ENCODE results near the gene TOLLIP.
"Not testable (repeated sequence)": the region's sequence is repeated elsewhere in the genome, so short reads cannot be mapped to it uniquely, and the experiment has no call there.

The TOLLIP gene

DNA sequence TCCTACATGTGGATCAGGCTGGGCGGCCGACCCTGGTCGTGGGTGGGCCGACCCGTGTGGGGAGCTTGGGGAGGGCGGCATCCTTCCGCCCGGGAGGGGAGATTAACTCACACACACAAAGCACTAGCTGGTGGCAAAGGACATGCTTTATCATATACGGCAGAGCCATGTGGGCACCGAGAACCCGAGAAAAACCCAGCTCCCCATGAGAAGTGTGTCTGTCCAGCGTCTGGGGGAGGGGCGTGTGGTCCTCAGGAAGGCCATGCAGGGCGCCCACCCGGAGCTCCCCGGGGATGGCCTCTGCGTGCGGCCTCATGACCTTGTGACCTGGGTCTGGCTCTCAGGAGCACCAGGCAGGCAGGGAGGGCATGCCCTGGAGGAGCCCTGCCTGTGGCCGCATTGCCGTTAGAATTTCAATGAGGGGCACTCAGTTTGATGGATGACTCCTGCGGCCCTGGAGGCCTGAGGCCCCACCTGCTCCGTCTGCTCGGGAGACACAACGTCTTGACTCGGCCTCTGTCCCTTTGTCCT is 39.4 kb upstream of the TOLLIP start:
- DNase-seq = no peak
- no peaks in the 10 kb centered on the region for H3K9me3 Mint-ChIP-seq
- ATAC-seq (replicated peaks) = no peak
- H3K36me3 Mint-ChIP-seq (ENCODE audit: insufficient read depth) = no peaks in the 10 kb centered on the region
- peaks cover 0 to 11% of the 10 kb centered on the region in 2 donors for H3K27me3 Mint-ChIP-seq
- no peaks in the 10 kb centered on the region for H3K4me1 Mint-ChIP-seq (ENCODE audit: low read depth in 2 of 2)
- peak overlapping the region in 1 of 2 donors; percentile 49 for H3K27ac Mint-ChIP-seq
- no peak overlapping the region for H3K4me3 Mint-ChIP-seq

DNA sequence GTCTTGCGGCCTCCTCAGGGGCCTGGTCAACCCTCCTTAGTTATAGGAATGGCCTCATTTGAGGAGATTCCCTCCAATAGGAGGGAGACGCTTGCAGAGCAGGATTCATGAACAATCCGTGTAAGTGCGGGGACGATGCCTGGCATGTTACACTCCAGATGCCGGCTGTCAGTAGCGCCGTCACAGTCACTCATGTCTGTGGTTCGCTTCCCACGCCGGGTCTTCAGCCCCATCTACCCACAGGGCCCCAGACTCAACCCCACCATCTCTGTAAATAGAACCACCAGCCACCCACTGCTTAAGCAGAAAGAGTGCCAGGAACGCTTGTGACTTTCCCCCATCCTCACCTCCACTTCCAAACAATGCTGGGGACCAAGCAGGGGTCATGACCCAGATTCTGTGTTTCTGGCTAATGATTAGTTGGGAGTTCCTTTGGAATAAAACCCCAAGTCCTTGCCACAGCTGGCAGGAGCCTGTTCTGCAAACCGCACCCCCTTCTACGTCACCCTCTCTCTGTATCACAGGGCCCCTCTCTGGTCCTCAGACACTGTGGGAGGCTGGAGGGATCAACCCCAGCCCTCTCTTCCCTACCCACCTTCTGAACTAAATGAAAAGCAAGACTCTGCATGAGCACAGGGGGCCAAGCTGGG is 38.8 kb upstream of the TOLLIP start:
- no peak overlapping the region for H3K4me3 Mint-ChIP-seq
- peaks cover 0 to 5% of the 10 kb centered on the region in 2 donors for H3K27me3 Mint-ChIP-seq
- H3K36me3 Mint-ChIP-seq (ENCODE audit: insufficient read depth) = no peaks in the 10 kb centered on the region
- no peaks in the 10 kb centered on the region for H3K4me1 Mint-ChIP-seq (ENCODE audit: low read depth in 2 of 2)
- DNase-seq (no peak), ATAC-seq (replicated peaks) (no peak)
- no peaks in the 10 kb centered on the region for H3K9me3 Mint-ChIP-seq
- H3K27ac Mint-ChIP-seq = peak overlapping the region in 1 of 2 donors; percentile 49

DNA sequence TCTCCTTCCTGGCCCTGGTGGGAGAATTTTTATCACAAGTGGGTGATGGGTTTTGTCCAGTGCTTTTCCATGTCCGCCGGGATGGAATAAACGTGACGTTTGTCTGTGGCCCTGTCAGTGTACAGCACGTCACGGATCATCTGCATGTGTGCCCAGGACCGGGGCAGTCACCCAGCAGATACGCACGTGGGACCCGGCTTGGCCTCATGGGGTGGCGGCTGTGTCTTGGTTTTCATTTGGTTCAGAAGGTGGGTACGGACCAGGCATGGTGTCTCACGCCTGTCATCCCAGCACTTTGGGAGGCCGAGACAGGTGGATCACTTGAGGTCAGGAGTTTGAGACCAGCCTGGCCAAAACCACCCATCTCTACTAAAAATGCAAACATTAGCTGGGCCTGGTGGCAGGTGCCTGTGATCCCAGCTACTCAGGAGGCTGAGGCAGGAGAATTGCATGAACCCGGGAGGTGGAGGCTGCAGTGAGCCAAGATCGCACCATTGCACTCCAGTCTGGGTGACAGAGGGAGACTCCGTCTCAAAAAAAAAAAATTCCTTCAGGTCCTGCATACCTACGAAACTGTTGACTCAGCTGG is 38.1 kb upstream of the TOLLIP start:
- DNase-seq; H3K4me3 Mint-ChIP-seq; H3K9me3 Mint-ChIP-seq; ATAC-seq (replicated peaks); H3K27me3 Mint-ChIP-seq; H3K4me1 Mint-ChIP-seq (ENCODE audit: low read depth in 2 of 2); H3K36me3 Mint-ChIP-seq (ENCODE audit: insufficient read depth); H3K27ac Mint-ChIP-seq: not testable (repeated sequence)

DNA sequence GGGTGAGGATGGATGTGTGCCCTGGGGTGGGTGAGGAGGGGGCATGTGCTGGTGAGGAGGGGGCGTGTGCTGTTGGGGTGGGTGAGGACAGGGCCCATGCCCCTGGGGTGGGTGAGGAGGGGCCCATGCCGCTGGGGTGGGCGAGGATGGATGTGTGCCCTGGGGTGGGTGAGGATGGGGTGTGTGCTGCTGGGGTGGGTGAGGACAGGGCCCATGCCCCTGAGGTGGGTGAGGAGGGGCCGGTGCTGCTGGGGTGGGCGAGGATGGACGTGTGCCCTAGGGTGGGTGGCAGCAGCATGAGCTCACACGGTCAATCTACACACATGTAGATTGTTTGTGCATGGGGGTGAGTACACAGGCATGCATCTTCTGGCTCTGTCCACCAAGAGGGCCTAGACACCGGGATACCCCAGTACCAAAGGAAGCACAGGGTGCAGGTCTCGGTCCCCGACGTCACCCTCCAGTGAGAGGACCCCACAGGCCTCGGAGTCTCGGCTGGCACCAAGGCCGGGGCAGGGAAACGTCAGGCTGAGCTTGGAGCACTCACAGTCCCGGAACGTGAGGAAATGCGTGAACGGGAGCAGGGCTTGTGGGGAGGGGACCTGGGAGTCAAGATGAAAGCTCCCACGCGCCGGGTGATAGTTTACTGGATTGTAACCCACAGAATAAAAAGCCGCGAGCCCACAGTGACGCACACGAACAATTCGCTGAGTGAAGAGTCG is 37.4 kb upstream of the TOLLIP start:
- no peaks in the 10 kb centered on the region for H3K4me1 Mint-ChIP-seq (ENCODE audit: low read depth in 2 of 2)
- H3K27ac Mint-ChIP-seq = no peak overlapping the region
- no peak for DNase-seq
- no peaks in the 10 kb centered on the region for H3K9me3 Mint-ChIP-seq
- ATAC-seq (replicated peaks) = no peak
- H3K36me3 Mint-ChIP-seq (ENCODE audit: insufficient read depth) = no peaks in the 10 kb centered on the region
- H3K27me3 Mint-ChIP-seq = no peaks in the 10 kb centered on the region
- no peak overlapping the region for H3K4me3 Mint-ChIP-seq

DNA sequence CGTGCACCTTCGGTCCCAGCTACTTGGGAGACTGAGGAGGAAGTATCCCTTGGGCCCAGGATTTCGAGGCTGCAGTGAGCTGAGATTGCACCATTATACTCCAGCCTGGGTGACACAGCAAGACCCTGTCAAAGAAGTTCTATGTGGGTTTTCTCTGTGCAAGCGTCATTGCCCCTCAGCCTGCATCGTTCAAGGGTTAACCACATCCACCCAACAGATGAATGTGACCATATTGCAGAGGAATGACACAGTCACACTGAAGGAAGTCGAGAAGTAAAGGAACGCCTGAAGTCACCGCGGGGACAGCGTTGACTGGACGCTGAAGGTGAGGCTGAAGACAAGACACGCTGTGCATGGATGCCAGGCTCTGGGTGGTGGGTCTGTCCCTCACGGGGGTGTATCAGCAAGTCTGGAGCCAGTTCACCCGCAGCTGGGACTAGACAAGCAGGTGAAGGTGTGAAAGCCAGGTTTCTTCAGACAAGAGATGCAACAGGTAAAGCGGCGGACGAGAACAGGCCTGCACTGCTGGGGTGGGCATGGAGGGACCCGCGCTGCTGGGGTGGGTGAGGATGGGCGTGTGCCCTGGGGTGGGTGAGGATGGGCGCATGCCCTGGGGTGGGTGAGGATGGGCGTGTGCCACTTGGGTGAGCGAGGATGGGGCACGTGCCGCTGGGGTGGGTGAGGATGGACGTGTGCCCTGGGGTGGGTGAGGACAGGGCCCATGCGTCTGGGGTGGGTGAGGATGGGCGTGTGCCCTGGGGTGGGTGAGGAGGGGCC is 36.5 kb upstream of the TOLLIP start:
- Mint-ChIP-seq H3K27me3 (no peaks in the 10 kb centered on the region), H3K27ac (no peak overlapping the region), H3K4me3 (no peak overlapping the region), H3K9me3 (no peaks in the 10 kb centered on the region), H3K4me1 (ENCODE audit: low read depth in 2 of 2) (no peaks in the 10 kb centered on the region), H3K36me3 (ENCODE audit: insufficient read depth) (no peaks in the 10 kb centered on the region)
- ATAC-seq (replicated peaks) (no peak), DNase-seq (no peak)

DNA sequence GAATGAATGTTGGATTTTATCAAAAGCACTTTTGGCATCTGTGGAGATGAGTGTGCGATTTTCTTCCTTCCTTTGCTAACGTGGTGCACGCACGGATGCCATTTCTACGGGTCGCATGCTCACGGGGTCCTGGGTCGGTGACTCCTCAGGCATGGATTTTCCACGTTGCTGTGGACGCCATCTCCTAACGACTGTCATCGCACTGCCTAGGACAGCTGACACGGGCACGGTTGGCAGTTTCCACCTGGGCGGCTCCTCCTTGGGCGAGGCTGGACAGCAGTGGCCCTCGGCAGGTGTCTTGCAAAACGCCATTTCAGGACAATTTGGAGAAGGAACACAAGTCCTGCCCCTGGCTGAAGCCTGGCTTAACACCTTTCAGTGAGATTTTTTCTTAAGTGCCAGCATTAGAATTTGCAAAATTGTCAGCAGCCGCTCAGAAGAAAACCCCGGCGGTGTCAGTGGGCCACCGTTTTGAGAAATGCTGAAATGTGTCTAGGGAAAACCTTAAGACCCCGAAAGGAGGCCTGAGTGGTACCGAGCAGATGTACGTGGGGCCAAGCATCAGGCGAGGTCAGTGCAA is 34.7 kb upstream of the TOLLIP start:
- ATAC-seq (replicated peaks) (no peak), DNase-seq (no peak)
- Mint-ChIP-seq H3K27me3 (no peaks in the 10 kb centered on the region), H3K27ac (no peak overlapping the region), H3K36me3 (ENCODE audit: insufficient read depth) (no peaks in the 10 kb centered on the region), H3K4me3 (no peak overlapping the region), H3K9me3 (no peaks in the 10 kb centered on the region), H3K4me1 (ENCODE audit: low read depth in 2 of 2) (no peaks in the 10 kb centered on the region)

DNA sequence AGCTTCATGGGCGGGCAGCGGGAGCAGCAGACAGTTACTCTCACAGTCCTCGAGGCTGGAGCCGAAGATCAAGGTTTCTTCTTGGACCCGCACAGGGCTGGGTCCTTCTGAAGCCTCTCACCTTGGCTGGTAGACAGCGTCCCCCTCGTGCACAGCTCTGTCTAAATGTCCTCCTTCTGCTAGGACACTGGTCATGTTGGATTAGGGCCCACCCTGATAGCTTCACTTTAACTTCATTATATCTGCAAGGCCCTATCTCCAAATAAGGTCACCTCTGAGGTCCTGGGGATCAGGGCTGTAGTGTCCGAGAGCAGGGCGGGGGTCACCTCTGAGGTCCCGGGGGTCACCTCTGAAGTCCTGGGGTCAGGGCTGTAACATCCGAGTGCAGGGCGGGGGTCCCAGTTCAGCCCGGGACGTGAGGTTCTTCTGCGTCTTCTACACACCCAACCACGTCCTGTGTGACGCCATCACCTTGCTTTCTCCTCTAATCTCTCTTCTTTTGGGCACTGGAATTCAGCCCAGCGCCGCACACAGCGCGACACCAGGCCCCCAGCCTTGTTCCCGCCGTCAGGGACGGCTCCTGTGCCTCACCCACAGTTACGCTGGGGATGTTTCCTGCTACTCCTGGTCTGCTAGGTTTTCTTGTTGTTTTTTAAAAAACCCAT is 34.1 kb upstream of the TOLLIP start:
- H3K36me3 Mint-ChIP-seq (ENCODE audit: insufficient read depth) = no peaks in the 10 kb centered on the region
- no peak overlapping the region for H3K4me3 Mint-ChIP-seq
- ATAC-seq (replicated peaks) (no peak), DNase-seq (no peak)
- H3K4me1 Mint-ChIP-seq (ENCODE audit: low read depth in 2 of 2) = no peaks in the 10 kb centered on the region
- H3K9me3 Mint-ChIP-seq = peaks cover 0 to under 1% of the 10 kb centered on the region in 2 donors
- no peaks in the 10 kb centered on the region for H3K27me3 Mint-ChIP-seq
- no peak overlapping the region for H3K27ac Mint-ChIP-seq

DNA sequence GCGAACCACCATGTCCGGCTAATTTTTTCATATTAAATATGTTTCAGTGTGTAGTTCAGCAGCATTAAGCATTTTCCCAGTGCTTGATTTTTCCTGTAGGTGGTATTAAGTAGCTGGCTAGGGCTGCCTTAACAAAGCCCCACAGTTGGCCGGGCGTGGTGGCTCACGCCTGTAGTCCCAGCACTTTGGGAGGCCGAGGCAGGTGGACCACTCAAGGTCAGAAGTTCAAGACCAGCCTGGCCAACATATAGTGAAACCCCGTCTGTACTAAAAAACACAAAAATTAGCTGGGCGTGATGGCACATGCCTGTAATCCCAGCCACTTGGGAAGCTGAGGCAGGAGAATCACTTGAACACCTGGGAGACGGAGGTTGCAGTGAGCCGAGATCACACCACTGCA is 33.5 kb upstream of the TOLLIP start:
- no peaks in the 10 kb centered on the region for H3K36me3 Mint-ChIP-seq (ENCODE audit: insufficient read depth)
- DNase-seq (no peak), ATAC-seq (replicated peaks) (no peak)
- no peak overlapping the region for H3K27ac Mint-ChIP-seq
- no peaks in the 10 kb centered on the region for H3K27me3 Mint-ChIP-seq
- no peak overlapping the region for H3K4me3 Mint-ChIP-seq
- H3K9me3 Mint-ChIP-seq = peaks cover 2 to 7% of the 10 kb centered on the region in 2 donors
- H3K4me1 Mint-ChIP-seq (ENCODE audit: low read depth in 2 of 2) = peaks cover 0 to under 1% of the 10 kb centered on the region in 2 donors

DNA sequence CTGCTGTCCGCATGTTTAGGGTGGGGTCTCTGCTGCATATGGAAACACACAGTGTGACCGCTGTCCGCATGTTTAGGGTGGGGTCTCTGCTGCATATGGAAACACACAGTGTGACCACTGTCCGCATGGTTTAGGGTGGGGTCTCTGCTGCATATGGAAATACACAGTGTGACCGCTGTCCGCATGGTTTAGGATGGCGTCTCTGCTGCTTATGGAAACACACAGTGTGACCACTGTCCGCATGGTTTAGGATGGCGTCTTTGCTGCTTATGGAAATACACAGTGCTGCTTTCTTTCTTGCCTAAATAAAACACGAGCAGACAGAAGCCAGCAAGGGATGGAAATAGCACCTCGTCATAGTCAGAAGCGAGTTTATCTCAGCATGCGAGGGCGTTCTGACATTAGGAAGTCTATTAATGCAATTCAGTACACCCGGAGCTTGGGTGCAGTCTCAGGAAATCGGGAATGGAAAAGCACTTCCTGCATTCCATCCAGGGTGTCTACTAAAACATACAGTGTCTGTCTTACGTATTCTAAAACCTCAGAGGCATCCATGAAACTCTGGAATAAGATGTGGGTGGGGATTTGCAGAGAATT is 32.6 kb upstream of the TOLLIP start:
- H3K27me3 Mint-ChIP-seq = no peaks in the 10 kb centered on the region
- peaks cover 5 to 12% of the 10 kb centered on the region in 2 donors for H3K9me3 Mint-ChIP-seq
- no peak for ATAC-seq (replicated peaks)
- H3K4me1 Mint-ChIP-seq (ENCODE audit: low read depth in 2 of 2) = peaks cover 2 to 4% of the 10 kb centered on the region in 2 donors
- no peaks in the 10 kb centered on the region for H3K36me3 Mint-ChIP-seq (ENCODE audit: insufficient read depth)
- no peak overlapping the region for H3K27ac Mint-ChIP-seq
- DNase-seq = no peak
- H3K4me3 Mint-ChIP-seq = no peak overlapping the region

DNA sequence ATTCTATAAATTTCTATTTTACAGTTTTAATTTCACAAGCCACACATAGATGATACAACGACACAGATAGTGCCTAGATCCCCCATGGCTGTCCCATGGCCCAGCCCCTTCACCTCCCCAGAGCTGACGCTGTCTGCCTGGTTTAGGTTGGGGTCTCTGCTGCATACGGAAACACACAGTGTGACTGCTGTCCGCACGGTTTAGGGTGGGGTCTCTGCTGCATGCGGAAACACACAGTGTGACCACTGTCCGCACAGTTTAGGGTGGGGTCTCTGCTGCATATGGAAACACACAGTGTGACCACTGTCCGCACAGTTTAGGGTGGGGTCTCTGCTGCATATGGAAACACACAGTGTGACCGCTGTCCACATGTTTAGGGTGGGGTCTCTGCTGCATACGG is 31.8 kb upstream of the TOLLIP start:
- ATAC-seq (replicated peaks); H3K4me1 Mint-ChIP-seq (ENCODE audit: low read depth in 2 of 2); H3K27ac Mint-ChIP-seq; H3K4me3 Mint-ChIP-seq; DNase-seq; H3K27me3 Mint-ChIP-seq; H3K36me3 Mint-ChIP-seq (ENCODE audit: insufficient read depth): not testable (repeated sequence)
- H3K9me3 Mint-ChIP-seq = peaks cover 5 to 12% of the 10 kb centered on the region in 2 donors

DNA sequence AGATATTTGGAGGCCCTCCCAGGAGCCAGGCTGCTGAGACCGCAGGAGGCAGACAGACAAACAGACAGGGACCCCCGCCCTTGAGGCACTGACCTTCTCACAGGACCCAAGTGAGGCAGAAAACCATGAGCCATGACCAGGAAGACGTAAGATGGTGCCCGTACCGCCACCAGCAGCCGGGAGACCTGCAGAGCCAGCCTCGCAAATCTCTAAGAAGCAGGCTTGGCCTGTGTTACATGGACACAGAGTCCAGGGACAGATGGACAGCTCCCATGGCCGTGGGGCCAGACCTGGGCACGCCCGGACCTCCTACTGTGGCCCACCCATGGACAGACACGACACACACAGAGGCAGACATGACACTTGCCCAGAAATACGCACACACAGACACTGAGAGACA is 30.7 kb upstream of the TOLLIP start:
- ATAC-seq (replicated peaks) = no peak
- Mint-ChIP-seq H3K36me3 (ENCODE audit: insufficient read depth) (peaks cover 7% of the 10 kb centered on the region), H3K27ac (no peak overlapping the region), H3K4me3 (no peak overlapping the region), H3K27me3 (no peaks in the 10 kb centered on the region), H3K9me3 (peaks cover 5 to 12% of the 10 kb centered on the region in 2 donors), H3K4me1 (ENCODE audit: low read depth in 2 of 2) (peaks cover 6 to 8% of the 10 kb centered on the region in 2 donors)
- DNase-seq = no peak

DNA sequence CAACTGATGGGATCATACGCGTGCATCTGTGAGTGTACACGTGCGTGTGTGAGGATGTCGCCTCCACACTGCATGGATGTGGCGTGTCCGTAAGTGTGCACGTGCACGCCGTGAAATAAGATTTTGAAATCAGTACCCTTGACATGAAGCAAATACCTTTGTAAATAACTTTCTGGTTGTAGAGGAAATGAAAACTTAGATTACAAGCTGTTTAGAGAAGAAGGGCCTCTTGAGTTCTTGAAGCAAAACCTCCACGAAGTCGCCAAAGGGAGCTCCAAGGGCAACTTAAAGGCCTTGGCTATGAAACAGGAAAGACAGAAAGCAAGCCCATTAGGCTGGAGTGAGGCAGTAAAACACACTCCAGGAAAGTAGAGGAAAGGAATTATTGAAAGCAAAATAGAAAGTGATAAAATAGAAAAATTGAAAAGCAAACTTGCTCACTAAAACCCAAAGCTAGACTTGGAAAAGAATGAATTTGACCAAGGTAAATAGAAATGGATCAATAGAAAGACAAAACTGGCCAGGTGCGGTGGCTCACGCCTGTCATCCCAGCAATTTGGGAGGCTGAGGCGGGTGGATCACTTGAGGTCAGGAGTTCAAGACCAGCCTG is 29.7 kb upstream of the TOLLIP start:
- no peak overlapping the region for H3K27ac Mint-ChIP-seq
- no peak for DNase-seq
- peaks cover 12% of the 10 kb centered on the region for H3K36me3 Mint-ChIP-seq (ENCODE audit: insufficient read depth)
- no peak for ATAC-seq (replicated peaks)
- no peaks in the 10 kb centered on the region for H3K27me3 Mint-ChIP-seq
- H3K9me3 Mint-ChIP-seq = peaks cover 5 to 12% of the 10 kb centered on the region in 2 donors
- no peak overlapping the region for H3K4me3 Mint-ChIP-seq
- peaks cover 6 to 8% of the 10 kb centered on the region in 2 donors for H3K4me1 Mint-ChIP-seq (ENCODE audit: low read depth in 2 of 2)
